HPDE6-E6E7 (cell line): ENCODE measurements around the gene DCST2.
A peak's percentile ranks its signal among the peaks of the same experiment; 100 is the strongest.

Source experiments
- DNase-seq: peaks from one replicate; pipeline ENCODE4 v3.0.0; 2011; ENCODE audit warnings: missing footprints; ENCODE audit errors: extremely low spot score

DCST2 gene

DNA sequence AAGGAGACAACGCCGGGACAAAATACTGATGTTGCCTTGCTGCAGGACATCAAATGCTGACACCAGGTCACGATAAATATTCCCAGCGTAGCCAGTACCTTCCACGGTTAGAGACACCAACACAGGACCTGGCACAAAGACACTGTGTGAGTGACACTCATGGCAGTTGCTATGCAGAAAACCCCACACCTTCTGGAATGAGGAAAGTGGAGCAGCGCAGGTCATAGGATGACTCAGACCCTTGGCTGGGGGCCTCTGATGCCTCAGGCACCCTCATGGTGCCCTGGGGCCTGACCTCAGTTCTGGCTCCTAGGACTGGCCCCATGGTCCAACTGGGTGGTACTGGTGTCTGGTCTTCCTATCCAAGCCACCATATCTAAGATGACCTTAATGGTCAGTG, 7.0 kb downstream of the DCST2 start:
- DNase-seq, result peak; percentile 63

DNA sequence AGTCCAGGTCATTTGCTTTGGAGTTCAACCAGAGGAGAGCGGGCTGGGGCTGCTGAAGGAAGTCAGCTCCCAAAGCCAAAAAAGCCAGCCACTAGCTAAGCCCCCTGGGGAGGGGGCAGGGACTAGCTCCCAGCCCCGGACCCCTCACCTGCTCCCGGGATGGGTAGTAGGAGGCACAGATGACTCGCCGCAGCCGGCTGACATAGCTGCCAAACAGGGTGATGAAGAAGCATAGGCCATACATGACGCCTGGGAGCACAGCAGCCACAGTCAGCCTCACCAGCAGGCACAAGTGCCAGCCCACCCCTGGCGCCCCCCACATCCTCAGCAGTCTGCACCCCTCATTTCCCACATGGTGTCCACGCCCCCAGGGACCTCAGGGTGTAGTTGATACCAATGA, 7.4 kb downstream of the DCST2 start:
- DNase-seq, result no peak

DNA sequence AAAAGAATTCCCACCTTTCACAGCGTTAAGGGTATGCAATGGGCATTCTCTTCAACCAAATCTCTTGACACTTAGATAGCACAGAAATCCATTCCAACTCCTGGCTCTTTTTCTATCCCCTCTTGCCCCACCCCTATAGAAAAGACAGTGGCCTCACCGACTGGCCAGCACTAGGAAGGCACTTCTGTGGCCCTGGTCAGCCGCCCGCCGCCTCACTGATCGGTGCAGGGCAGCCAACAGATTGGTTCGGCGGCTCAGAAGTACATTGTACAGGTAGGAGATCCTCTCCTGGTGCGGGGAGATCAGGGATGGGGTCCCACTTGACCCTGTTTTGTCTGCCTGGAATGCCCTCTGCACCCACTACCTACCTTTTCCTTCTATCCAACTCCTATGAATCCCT, 9.3 kb downstream of the DCST2 start:
- DNase-seq, result no peak

DNA sequence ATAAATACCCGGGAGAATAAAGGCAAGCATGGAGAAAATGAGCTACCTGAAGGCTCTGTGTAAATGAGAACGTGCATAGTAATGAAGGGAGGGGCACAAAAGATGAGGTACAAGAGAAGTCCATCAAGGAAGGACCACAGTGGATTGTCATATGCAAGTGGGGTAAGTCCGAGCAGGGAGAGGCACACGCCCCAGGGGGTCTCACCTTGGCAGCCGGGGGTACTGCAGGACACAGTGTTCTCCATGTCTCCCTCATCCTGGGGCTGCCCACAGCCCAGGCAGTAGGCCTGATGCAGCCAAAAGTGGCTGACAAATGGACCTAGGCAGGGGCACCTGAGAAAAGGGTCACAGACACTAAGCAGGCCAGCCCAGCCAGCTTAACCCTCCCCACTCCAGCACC, 10.0 kb downstream of the DCST2 start:
- no peak for DNase-seq

DNA sequence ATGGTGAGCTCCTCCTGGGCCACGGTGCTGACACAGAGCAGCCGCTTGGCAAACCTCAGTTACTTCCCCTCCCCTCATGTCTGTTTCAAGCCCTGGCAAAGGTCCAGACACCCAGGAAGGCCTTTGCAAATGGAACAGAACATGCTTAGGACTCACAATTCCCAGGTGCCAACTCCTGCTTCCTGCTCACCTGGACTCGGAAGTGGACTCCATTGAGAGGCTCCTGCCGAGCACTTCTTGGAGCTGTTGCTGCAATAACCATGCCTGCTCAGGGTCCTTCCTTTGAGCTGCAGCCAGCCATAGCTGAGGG, 10.7 kb downstream of the DCST2 start:
- no peak for DNase-seq

GRCh38 chr1:155022136-155022926, 11.2 kb downstream of the DCST2 start:
- no peak for DNase-seq

- no peak for DNase-seq
These were observed 14.0 kb downstream of the DCST2 start for GRCh38 chr1:155019377-155020245.

DNA sequence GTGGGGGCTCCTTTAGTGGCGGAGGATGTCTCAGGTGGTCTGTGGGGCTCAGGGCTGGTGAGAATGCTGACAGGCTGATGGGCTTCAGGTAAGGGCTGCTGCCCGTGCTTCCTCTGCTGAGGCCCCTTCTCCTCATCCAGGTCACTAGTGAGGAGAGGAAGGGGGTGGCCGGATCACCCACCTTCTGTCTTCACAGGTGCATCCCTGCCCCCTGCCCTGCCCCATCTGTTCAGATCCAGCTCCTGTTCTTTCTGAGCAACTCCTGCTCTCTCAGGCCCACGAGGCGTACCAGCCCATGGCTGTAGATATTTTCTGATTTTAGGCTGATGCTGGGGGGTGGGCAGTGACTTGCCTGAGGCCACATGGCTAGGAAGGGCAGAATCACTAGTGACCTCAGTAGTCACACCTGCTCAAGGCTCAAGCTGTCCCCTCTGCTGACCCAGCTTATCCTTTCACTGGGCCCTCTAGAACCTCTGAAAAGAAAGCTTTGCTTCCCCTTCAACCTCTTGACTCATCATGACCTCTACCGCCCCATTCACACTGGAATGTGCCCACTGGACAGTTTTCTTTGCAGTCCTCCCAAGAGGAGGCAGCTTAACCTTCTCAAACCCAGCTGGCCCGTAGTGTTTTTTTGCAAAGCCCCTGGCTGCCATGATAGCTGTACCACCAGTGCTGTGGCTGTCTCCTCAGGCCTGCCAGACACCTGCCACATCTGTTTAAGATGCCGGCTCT, 14.8 kb downstream of the DCST2 start:
- DNase-seq, result no peak

GRCh38 chr1:155017946-155018316, 15.7 kb downstream of the DCST2 start:
- no peak for DNase-seq

- DNase-seq, result peak; percentile 95
These were observed 16.3 kb downstream of the DCST2 start for GRCh38 chr1:155017041-155017945.

DNA sequence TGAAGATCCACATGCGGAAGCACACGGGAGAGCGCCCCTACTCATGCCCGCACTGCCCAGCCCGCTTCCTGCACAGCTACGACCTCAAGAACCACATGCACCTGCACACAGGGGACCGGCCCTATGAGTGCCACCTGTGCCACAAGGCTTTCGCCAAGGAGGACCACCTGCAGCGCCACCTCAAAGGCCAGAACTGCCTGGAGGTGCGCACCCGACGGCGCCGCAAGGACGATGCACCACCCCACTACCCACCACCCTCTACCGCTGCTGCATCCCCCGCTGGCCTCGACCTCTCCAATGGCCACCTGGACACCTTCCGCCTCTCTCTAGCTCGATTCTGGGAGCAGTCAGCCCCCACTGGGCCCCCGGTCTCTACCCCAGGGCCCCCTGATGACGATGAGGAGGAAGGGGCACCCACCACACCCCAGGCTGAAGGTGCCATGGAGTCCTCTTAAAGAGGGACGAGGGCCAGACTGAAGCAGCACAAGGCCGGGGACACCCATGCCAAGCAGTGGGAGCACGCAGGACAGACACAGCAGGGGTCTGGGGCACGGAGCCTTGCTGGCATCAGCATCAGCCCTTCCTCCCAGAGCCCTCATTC, 17.2 kb downstream of the DCST2 start:
- DNase-seq, result no peak

DNA sequence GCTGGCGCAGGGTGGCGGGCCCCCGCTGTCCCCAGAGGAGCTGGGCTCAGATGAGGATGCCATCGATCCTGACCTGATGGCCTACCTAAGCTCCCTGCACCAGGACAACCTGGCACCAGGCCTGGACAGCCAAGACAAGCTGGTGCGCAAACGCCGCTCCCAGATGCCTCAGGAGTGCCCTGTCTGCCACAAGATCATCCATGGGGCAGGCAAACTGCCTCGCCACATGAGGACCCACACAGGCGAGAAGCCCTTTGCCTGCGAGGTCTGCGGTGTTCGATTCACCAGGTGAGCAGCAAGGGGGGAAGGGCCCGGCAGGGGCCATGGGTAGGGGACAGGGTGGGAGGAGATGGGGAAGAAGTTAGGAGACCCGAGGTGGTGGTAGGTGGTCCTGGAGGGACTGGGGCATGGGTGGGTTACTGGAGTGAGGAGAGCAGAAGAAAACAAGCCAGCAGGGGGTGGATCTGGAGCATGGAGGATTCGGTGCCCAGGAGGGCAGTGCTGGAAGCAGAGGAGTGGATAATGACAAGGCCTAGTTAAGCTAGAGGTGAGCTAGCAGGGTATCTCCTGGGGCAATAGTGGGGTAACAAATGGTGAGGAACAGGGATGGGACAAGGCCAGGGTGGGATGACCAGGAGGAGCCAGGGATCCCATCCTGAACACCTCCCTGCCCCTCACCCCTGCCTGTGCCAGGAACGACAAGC, 17.9 kb downstream of the DCST2 start:
- DNase-seq, result no peak

- DNase-seq, result no peak
These were observed 18.7 kb downstream of the DCST2 start for GRCh38 chr1:155014709-155015508.

DNA sequence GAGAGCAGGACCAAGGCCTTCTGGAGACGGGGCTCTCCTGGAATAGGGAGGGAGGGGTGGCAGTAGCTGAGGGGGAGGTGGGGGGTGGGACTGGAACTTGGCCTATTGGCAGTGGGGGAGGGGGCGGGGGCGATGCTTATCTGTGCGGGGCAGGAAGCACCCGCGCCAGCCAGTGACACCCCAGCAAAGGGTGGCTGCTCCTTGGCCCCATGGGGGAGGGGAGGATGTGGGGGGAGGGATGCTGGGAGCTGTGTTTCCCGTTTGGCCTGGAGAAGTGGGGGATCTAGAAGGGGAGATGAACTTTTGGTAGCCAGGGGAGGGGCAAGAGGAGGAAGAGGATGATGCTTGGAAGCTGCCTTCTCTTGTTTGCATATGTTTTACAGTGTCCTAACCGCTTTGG, 19.9 kb downstream of the DCST2 start:
- no peak for DNase-seq

DNA sequence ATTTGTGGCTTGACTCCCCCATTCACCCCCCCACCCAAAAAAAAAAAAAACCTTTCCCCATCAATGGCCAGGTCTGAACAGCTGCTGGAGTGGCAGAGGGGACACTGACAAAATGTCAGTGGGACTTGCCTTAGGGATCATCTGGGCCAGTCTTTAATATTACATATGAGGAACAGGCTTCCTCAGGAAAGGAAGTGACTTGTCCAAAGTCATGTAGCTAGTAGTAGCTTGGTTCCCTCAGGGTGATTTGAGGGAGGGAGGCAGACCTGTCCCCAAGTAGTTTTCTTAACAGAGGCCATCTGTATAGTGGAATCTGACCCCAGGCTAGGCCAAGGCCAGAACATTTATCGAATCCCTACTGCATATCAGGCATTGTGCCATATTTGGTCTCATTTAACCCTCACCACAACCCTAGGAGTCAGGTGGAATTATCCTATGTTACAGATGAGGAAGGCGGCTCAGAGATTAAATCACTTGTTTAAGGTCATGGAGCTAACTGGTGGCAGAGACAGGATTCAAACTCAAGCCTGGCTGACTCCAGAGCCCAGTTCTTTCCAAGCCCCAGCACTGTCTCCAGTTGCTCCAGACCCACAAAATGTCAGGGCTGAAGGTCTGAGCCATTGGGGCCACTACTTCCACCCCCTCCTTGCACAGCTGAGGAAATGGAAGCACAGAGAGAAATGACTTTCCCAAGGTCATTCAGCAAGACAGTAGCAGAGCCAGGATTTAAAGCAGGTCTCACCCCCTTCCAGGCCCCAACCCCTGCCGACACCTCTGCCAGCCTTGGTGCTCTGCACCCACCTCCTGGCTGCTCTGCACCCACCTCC, 20.6 kb downstream of the DCST2 start:
- DNase-seq, result no peak

- no peak for DNase-seq
These were observed 21.5 kb downstream of the DCST2 start for GRCh38 chr1:155012026-155012546.

- no peak for DNase-seq
These were observed 22.1 kb downstream of the DCST2 start for GRCh38 chr1:155011437-155012025.

- DNase-seq, result no peak
These were observed 22.6 kb downstream of the DCST2 start for GRCh38 chr1:155011004-155011416.
